Stimulated activated CD8-positive, alpha-beta memory T cell treated with anti-CD3 and anti-CD28 coated beads, Interleukin-4, amount 100 ng/mL, for 1 hour (primary cell): Measurements from ENCODE around the gene COX8A.
"Not testable (repeated sequence)": the region's sequence is repeated elsewhere in the genome, so short reads cannot be mapped to it uniquely, and the experiment has no call there.

Source experiments
- DNase-seq, 2 donors: peaks; one replicate each; pipeline ENCODE4 v3.0.0-alpha.2; 2020; ENCODE audit warnings: low read depth in 2 of 2, low spot score in 1 of 2

Gene COX8A

DNA sequence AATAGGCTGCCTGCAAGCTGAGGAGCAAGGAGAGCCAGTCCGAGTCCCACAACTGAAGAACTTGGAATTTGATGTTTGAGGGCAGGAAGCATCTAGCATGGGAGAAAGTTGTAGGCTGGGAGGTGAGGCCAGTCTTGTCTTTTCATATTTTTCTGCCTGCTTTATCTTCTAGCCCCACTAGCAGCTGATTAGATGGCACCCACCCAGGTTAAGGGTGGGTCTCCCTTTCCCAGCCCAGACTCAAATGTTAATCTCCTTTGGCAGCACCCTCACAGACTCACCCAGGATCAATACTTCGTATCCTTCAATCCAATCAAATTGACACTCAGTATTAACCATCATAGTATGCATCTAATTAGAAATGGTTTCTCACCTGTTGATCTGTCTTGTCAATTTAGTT lies 5.0 kb upstream of the COX8A start:
- no peak for DNase-seq

DNA sequence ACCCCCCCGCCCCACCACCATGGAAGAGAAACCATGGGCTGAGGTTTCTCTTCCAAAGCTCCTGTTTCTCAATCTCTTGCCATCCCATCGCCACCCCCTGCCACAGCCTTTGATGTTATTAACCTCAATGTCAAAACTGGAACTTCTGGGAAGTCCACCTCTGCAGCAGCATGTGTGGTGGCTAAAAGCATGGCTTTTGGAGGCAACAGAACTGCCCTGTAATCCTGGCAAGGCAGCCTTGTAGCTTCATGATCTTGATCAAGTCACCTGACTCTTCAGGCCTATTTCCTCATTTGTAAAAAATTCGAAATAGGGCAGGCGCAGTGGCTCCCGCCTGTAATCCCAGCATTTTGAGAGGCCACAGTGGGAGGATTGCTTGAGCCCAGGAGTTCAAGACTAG lies 3.5 kb upstream of the COX8A start:
- no peak for DNase-seq

DNA sequence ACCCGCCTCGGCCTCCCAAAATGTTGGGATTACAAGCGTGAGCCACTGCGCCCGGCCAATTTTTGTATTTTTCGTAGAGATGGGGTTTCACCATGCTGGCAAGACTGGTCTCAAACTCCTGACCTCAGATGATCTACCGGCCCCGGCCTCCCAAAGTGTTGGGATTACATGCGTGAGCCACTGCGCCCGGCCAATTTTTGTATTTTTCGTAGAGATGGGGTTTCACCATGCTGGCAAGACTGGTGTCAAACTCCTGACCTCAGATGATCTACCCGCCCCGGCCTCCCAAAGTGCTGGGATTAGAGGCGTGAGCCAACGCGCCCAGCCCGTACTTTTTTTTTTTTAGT lies 535 bp upstream of the COX8A start:
- DNase-seq = not testable (repeated sequence)

DNA sequence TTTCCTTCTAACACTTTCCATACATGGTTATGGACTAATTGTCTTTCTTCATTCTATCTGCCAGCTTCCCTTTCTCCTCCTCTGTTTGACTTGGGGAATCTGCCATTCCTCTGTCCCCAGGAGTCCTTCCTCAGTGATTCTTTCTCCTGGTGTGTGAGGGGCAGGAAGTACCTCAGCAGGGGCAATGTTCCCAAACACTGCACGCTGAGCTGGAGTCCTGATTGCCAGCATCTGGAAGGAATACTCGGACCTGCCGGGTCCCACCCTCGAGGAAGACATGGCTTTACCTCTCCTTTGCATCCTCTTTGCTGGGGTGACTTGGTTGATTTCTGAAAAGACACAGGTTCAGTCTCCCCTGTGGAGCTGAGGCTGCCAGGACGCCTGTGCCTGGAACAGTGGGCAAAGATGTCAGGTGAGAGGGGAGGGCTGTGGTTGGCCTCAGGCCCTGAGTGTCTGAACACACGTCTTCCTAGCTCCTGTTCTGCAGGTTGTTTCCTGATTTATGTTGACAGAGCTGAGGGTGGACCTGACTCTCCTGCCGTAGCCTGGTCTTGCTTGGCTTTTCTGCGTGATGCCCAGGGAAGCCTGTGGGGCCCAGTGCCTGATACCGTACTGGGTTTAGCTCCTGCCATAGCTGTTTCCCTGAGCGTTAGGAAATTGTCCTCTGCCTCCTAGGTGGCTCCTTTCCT lies 4.3 kb downstream of the COX8A start:
- DNase-seq = no peak

DNA sequence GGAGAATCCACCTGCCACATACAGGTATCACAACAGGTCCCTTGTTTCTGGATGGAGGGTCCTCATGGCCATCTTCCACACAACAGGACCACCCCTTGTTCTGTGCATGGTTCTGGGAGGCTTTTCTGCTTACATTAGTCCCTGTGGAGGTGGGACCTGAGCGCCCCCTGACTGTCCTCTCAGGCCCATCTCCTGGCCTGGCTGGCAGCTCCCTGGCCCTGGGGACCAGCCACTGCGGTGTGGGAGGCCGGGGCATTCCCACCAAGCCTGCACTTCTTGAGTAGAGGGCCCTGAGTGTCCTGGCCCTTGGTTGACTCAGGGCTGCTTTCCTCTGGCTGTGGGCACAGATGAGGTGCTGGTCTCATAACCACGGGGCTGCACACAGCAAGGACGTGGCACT lies 5.0 kb downstream of the COX8A start:
- DNase-seq = no peak

DNA sequence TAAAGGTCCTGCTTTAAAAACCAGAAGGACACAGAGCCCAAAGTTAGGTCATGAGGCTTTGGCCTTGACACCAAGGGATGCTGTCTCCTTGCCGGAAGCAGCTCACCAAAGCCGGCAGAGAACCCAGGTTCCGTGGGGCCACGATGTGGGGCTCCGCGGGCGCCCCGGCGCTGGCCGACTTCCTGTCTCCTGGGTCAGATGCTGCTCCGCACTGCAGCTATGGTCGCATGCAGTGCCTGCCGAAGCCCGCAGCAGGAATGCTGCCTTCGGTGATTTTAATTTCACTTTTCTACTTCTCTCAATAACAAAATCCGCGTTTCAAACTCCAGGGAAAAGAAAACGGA lies 11.4 kb downstream of the COX8A start:
- DNase-seq = peak in 1 of 2 donors; percentile 43

DNA sequence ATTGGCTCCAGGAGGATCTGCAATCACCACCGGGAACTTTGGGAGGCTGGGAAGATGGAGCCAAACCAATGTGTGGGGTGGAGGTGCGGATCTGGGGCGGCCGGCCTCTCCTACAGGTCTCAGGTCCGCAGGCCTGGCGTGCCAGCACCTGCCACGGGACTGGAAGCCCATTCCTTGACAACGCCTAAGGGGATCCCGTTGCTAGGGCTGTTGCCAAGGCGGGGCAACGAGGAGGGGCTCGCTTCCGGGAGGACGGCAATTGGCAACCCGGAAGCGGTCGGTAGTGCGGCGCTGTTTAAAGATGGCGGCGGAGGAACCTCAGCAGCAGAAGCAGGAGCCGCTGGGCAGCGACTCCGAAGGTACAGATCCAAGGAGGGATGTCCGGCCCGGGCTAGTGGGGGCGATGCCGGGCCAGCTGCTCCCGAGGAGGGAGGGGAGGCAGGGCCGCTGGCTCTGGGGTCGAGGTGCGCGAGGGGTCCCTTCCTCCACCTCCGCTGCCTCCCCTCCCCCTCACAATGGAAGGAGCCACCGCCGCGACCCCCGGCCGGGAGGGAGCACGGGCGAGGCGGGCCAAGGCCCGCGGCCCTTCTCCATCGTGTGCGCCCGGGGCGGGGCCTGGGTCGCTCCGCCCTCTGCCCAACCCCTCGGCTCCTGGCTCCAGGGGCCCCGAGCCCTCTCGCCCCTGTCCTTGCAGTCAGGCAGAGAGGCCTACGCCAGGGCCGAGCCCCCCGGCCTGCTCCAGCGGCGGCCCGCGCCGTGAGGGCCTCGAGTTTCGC lies 11.9 kb downstream of the COX8A start, which contains the start of gene OTUB1:
Gene OTUB1, plus strand, starts transcription at position 283 of the 776 bp plus-strand sequence. Its CDS starts 19 bp downstream, at position 302.
- peak; percentile 70 to 76 for DNase-seq

DNA sequence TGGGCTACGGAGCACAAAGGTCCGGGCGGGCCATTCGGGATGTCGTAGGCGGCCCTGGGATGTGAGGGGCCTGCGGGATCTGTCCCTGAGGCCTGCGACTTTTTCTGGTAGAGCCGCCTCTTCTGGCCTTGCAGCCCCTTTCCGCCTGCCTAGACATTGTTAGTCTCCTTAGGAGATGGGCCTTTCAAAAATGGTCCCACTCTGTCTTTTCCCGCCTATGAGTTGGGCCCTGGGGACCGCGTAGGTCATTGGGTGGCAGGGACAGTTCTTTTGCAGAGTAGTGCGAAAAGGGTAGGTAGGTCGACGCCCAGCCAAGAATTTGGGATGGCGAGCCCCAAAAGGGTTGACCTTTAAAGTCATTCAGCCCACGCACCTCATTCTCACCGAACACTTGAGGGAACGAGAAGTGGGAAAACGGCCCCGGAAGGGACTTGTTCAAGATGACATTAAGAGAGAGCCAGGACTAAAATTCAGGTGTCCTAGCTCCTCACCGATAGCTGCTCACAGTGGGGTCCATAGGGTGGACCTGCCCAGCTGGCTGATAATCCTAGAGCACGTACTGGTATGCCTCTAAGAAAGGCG lies 12.6 kb downstream of the COX8A start:
- DNase-seq = no peak

DNA sequence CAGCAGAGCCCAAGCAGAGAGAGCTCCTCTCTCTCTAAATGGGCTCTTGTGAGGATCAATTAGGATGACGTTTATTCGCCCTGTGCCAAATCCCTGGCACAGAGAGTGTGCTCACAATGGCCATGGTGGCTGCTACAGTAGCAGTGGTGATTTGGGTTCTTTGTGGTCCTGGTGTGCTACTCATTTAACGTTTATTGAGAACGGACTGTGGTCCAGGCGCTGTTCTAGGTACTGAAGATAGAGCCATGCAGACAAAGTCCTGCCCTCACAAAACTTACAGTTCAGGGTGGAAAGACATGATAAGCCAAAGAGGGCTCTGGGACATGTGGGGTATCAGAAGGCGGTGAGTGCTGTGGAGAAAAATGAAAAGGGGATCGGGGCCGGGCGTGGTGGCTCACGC lies 17.1 kb downstream of the COX8A start:
- no peak for DNase-seq

DNA sequence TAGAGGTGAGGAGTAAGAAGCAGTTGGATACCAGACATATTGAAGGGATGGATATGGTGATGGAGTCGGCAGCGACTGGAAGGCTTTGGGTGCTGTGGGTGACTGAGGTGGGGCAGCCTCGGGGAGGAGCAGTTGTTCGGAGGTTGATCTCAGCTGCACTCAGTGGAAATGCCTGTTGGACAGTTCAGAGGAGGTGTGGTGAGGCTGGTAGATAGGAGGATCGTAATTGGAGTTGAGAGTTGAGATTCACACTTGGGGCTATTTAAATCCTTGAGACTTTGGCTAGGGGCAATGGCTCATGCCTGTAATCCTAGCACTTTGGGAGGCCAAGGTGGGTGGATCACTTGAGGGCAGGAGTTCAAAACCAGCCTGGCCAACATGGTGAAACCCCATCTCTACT lies 18.7 kb downstream of the COX8A start:
- DNase-seq = no peak

DNA sequence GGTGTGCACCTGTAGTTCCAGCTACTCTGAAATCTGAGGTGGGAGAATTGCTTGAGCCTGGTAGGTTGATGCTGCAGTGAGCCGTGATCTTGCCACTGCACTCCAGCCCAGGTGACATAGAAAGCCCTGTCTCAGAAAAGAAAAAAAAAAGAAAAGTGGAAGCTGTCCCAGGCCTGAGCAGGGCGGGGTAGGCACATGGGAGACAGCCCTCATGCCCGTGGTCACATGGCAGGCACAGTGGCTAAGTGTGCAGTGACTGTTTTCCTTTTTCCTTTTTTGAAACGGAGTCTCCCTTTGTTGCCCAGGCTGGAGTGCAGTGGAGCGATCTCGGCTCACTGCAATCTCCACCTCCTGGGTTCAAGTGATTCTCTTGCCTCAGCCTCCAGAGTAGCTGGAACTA lies 19.6 kb downstream of the COX8A start:
- no peak for DNase-seq

DNA sequence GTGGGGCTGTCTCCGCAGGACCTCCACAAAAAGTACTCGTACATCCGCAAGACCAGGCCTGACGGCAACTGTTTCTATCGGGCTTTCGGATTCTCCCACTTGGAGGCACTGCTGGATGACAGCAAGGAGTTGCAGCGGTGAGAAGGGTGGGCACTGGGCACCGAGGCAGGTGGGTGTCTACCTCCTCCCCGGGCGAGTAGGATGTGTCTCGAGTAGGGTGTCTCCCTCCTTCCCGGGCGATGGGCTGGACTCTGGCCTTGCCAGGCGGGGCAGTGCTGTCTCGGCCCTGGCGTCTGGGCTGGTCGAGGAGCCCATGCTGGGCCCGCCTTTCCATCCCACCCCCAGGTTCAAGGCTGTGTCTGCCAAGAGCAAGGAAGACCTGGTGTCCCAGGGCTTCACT lies 22.1 kb downstream of the COX8A start:
- DNase-seq = no peak

DNA sequence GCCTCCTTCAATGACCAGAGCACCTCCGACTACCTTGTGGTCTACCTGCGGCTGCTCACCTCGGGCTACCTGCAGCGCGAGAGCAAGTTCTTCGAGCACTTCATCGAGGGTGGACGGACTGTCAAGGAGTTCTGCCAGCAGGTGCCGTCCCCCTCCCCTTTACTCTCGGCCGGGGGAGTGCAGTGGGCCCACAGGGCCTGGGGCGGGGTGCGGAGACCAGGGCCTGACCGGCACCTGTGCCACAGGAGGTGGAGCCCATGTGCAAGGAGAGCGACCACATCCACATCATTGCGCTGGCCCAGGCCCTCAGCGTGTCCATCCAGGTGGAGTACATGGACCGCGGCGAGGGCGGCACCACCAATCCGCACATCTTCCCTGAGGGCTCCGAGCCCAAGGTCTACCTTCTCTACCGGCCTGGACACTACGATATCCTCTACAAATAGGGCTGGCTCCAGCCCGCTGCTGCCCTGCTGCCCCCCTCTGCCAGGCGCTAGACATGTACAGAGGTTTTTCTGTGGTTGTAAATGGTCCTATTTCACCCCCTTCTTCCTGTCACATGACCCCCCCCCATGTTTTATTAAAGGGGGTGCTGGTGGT lies 22.8 kb downstream of the COX8A start:
- DNase-seq = no peak

DNA sequence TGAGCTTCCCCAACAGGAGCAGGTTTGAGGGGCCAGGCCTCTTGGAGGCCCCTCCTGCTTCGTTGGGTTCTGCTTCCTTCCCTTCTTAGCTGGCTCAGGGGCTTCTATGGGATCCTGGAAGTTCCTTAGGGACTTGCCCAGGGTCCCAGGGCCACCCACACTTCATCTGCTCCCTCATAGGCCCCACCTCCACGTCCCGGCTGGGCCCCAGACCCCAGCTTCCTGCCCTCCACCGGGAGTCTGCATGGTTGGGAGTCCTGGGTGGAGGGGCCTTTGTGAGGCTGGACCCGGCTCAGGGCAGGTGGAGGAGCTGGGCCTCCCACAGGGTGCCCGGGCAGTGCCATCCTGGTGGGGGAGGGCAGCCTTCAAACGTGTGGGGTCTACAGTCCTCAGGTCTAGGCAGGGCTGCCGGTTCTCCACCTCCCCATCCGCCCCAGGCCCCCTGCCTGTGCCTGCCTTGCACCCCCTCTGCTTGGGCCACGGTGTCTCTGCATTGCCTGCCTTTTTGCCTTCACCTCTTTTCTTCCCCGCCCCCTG lies 23.4 kb downstream of the COX8A start:
- DNase-seq = no peak

DNA sequence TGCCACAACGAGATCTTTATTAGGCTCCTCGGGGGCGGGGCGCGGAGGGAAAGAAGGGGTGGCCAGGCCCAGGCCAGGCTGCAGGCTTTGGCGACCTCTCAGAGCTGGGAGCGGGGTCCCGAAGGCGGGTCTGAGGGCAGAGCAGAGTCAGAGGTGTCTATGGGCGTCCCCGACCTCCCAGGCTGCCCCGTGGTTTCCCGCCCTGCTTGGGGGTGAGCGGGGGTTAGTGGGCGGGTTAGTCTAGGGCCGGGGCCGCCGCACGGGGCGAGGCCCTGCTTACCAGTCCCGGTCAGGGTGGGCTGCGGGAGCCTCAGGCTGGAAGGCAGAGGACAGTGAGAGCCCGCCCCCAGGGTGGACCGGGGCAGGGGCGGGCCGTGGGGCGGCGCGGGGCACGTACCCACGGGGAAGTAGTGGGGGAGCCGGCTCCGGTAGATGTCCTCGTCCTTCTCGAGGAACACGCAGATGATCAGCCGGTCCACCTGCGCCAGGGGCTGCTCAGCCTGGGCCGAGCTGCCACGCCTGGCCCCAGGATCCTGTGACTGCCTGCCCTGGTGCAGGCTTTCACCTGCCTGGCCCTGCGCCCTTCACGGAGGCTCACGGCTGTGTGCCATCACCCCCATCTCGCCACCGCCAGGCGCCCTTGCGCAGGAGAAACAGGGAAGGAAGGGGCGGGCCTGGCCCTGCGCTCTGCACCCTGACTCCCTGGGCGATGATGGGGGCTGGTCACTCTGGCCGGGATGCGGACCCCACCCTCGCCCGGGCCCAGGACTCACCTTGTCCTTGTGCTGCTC lies 24.3 kb downstream of the COX8A start:
- DNase-seq = no peak

DNA sequence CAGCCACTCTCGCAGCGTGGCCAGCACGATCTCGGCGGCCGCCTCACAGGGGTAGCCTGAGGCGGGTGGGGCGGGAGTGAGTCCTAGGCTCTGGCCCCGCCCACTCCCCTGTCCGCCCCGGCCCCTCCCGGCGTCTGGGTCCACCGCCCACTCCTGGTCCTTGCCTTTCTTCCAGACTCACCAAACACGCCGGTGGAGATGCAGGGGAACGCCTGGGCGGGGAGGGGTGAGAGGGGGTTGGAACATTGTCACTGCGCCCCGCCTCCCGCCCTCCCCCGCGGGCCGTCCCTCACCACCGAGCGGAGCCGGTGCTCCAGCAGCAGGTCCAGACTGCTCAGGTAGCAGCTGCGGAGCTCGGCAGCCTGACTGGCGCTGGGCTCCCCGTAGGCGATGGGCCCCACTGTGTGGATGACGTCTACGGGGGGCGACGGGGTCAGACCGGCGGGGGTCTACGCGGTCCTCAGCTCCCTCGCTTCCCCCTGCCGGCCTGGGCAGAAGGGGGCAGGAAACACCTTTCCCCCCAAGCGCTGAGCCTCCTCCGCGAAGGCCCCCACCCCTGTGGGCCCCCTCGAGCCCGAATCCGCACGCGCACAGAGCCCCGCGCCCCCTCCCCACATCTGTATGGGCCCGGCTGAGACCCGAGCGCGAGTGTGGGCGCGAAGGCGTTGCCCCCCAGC lies 25.1 kb downstream of the COX8A start:
- peak in 1 of 2 donors; percentile 27 for DNase-seq

DNA sequence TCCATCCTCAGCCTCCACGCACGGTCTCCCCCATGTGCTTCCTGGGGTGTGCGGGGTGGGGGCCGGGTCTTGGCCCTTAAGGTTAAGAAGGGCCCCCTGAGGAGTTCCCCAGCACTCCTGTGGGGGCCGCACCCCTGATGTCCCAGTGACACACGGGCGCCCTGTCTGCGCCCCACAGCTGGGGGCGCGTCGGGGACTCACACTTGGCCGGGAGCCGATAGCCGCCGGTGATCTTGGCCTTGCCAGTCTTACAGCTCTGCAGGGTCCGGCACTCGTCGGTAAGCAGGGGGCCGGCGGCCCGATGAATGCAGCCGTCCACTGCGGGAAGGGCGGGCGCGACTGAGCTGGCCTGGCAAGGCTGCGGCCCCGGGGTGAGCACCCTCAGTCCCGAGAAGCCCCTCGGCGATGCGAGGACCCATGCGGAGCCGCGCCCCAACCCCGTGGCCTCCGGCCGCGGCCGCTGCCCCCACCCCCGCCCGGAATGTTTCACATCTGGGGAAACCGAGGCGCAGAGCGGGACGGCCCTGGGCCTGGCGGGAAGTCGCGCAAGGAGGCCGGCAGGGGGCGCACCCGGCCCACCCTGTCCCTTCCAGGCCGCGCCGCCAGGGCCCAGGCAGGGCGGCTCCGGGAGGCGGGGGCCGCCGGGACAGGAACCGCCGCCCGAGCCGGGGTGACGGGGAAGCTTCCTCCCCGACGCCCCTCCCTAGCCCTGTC lies 25.8 kb downstream of the COX8A start:
- DNase-seq = peak; percentile 26 to 43

DNA sequence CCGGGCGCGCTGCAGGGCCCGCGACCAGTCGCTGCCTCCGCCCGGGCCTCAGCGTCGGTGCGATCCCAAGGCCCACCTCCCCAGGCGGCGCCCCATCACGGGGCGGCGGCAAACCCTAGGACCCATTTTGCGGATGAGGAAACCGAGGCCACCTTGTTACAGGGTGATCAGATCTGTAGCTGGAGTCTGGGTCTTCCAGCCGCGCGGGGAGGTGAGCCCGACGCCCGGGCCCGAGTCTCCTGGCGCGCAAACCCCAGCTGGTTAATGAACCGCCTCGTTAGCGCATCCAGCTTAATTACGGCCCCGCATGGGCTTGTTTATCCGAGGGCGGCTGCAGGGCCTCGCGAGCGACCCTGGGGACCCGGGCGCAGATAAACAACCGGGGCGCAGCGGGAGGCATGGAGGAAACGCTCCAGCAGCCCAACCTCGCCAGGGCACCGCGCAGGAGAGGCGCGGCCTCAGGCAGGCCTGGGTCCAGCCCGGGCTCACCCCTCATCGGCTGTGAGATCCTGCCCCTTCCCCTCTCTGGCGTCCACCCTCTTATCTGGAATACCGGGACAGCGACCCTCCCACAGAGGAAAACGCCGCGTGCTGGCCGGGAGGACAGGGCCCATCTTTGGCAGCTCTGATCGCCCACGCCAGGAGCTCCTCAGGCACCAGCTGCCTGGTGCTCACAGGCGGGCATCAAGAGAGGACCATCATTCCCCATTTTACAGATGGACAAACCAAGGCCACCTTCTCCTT lies 26.5 kb downstream of the COX8A start:
- no peak for DNase-seq
